H1 (cell line): ENCODE data around the gene FGF12.

Source experiments
- CBX5 ChIP-seq: fragments of 300-800, 300-1000 bp; sonication (generic); IDR thresholded peaks from 2 replicates; pipeline ENCODE4 v1.7.1; 2016; ENCODE audit warnings: antibody characterized with exemption, low read length, low read depth
- CTCF ChIP-seq, 3 experiments: IDR thresholded peaks; 1 replicate in 2 of 3; 2 replicates in 1 of 3; pipeline versions ENCODE4 v1.5.1 to v1.6.1; 2011; ENCODE audit warnings: low read length in 3 of 3, mild to moderate bottlenecking in 3 of 3, inconsistent platforms in 2 of 3, low read depth in 1 of 3, moderate library complexity in 1 of 3; ENCODE audit not compliant: insufficient read depth in 1 of 3; ENCODE audit errors: control extremely low read depth in 1 of 3
- EP300 ChIP-seq, 2 experiments: IDR thresholded peaks; 1 replicate in 1 of 2; 2 replicates in 1 of 2; pipeline ENCODE4 v1.6.1; 2011 to 2012; ENCODE audit warnings: low read depth in 2 of 2, low read length in 2 of 2, mild to moderate bottlenecking in 2 of 2, borderline replicate concordance in 1 of 2, inconsistent platforms in 1 of 2, moderate library complexity in 1 of 2
- KDM1A ChIP-seq: fragments of 200-600, 300-600 bp; sonication (generic); IDR thresholded peaks from 2 replicates; pipeline ENCODE4 v1.7.1; 2016; ENCODE audit warnings: mild to moderate bottlenecking, low read length, borderline replicate concordance
- POLR2A ChIP-seq, 2 experiments: IDR thresholded peaks; 1 replicate in 1 of 2; 2 replicates in 1 of 2; pipeline ENCODE4 v1.6.1; 2011; ENCODE audit warnings: low read depth in 2 of 2, low read length in 2 of 2, mild to moderate bottlenecking in 2 of 2; ENCODE audit errors: control extremely low read depth in 1 of 2
- POLR2AphosphoS5 ChIP-seq: IDR thresholded peaks from 2 replicates; pipeline ENCODE4 v1.6.1; 2011; ENCODE audit warnings: low read depth, low read length
- RFX5 ChIP-seq: IDR thresholded peaks from 2 replicates; pipeline ENCODE4 v1.6.1; 2011; ENCODE audit warnings: low read depth, low read length, improper control_type of control experiment, borderline replicate concordance
- SP2 ChIP-seq: IDR thresholded peaks from 2 replicates; pipeline ENCODE4 v1.6.1; 2012; ENCODE audit warnings: mild to moderate bottlenecking, low read length, inconsistent platforms
- TCF12 ChIP-seq: IDR thresholded peaks from 2 replicates; pipeline ENCODE4 v1.6.1; 2011; ENCODE audit warnings: low read depth, mild to moderate bottlenecking, low read length
- YY1 ChIP-seq: IDR thresholded peaks from 2 replicates; pipeline ENCODE4 v1.6.1; 2011; ENCODE audit warnings: low read depth, mild to moderate bottlenecking, low read length

- no peak for TF ChIP-seq CTCF (IDR thresholded peaks at IDR 0.05; ENCODE audit: control extremely low read depth in 1 of 3, insufficient read depth in 1 of 3, low read depth in 1 of 3, low read length in 3 of 3)
- no peak for TF ChIP-seq YY1
- TF ChIP-seq POLR2AphosphoS5 = no peak
- no peak for TF ChIP-seq POLR2A (IDR thresholded peaks at IDR 0.05; ENCODE audit: control extremely low read depth in 1 of 2, low read depth in 2 of 2, low read length in 2 of 2)
- TF ChIP-seq SP2 = no peak
- TF ChIP-seq EP300 (IDR thresholded peaks at IDR 0.05; ENCODE audit: borderline replicate concordance in 1 of 2, low read depth in 2 of 2, low read length in 2 of 2) = no peak
- no peak for TF ChIP-seq CBX5
- no peak for TF ChIP-seq RFX5
- TF ChIP-seq KDM1A = no peak
- TF ChIP-seq TCF12 = no peak
Observed at GRCh38 chr3:192494174-192494573, 233.2 kb downstream of the FGF12 start.
